ENCODE results near the gene RAB1B.
A peak's percentile ranks its signal among the peaks of the same experiment; 100 is the strongest.
"Not testable (repeated sequence)": the region's sequence is repeated elsewhere in the genome, so short reads cannot be mapped to it uniquely, and the experiment has no call there.

The RAB1B gene

GRCh38 chr11:66267039-66267378 is 1.4 kb upstream of the RAB1B start:
- DNase-seq (ENCODE audit: low read depth in 2 of 2): no peak

GRCh38 chr11:66267379-66268243 is 828 bp upstream of the RAB1B start:
- peak; percentile 70 to 84 for DNase-seq (ENCODE audit: low read depth in 2 of 2)

GRCh38 chr11:66268952-66269905 is 790 bp downstream of the RAB1B start:
- DNase-seq (ENCODE audit: low read depth in 2 of 2): no peak

- no peak for DNase-seq (ENCODE audit: low read depth in 2 of 2)
Measured at GRCh38 chr11:66271816-66272215, 3.4 kb downstream of the RAB1B start.

GRCh38 chr11:66272596-66272995 is 4.2 kb downstream of the RAB1B start:
- DNase-seq (ENCODE audit: low read depth in 2 of 2): no peak

DNA sequence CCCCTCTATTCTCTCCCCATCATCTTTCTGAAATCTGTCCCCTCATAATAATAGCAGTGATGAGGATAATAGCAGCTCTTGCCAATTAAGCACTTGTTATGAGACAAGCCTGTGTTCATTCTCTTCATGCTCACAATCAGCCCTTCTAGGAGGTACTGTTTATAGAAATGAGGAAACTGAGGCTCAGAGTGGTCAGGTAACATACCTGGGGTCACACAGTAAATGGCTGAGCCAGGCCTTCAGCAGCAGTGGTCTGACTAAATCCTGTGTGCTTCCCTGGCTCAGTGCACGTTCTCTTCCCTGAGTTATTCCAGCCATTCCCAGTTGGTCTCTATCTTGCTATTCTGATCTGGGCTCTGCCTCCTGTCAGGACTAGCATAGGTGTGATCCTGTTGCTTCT is 5.8 kb downstream of the RAB1B start:
- no peak for DNase-seq (ENCODE audit: low read depth in 2 of 2)

GRCh38 chr11:66275396-66275795 is 7.0 kb downstream of the RAB1B start:
- DNase-seq (ENCODE audit: low read depth in 2 of 2): no peak

GRCh38 chr11:66275984-66276612 is 7.7 kb downstream of the RAB1B start:
- DNase-seq (ENCODE audit: low read depth in 2 of 2): no peak

DNA sequence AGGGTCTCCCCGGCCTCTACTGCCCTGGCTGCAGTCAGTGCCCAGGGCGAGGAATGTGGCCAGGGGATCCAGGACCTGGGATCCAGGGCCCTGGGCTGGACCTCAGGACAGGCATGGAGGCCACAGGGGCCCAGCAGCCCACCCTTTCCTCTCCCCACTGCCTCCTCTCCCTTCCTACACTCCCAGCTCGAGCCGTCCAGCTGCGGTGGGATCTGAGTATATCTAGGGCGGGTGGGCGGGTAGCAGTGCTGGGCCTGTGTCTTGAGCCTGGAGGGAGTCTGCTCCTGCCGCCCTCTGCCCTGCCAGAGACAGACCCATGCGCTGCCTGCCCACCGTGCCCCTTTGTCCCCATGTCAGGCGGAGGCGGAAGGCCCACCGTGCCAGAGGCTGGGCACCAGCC is 8.2 kb downstream of the RAB1B start:
- DNase-seq (ENCODE audit: low read depth in 2 of 2): not testable (repeated sequence)

GRCh38 chr11:66277064-66277463 is 8.6 kb downstream of the RAB1B start:
- not testable (repeated sequence) for DNase-seq (ENCODE audit: low read depth in 2 of 2)

GRCh38 chr11:66277471-66278362 is 9.3 kb downstream of the RAB1B start, which contains the start of gene CNIH2:
Gene CNIH2 (plus strand): TSS chr11:66278175. CDS start chr11:66278457, 282 bp downstream.
- DNase-seq (ENCODE audit: low read depth in 2 of 2): peak in 1 of 2 donors; percentile 31

- DNase-seq (ENCODE audit: low read depth in 2 of 2): no peak
Measured at GRCh38 chr11:66278363-66279091, 10.1 kb downstream of the RAB1B start.

DNA sequence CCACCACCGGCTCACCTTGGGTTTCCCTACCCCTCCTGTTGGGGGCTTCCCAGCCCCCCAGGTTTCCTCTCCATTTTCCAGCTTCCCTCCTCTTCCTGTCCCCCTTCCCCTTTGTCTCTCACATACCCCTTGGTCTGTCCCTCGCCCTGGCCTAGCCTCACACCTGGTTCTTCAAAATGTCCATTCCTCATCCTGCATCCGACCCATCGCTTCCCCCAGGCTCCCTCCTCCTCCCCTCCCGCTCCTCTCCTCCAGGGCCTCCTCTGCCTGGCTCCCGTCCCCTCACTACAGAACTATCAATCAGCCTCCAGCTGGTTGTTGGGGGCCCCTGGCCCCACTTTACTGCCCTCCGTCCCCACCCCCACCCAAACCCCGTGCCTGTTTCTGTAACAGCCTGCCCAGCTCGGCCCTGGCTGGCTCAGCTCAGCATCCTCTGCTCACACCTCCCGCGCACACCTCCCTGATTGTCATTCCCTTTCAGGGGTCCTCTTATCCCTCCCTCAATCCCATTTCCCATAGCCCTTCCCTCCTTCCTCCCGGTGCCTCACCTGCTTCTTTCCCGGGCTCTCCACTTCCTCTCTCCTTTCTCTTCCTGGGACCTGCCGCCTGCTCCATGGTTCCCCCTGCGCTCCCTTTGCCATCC is 10.8 kb downstream of the RAB1B start:
- no peak for DNase-seq (ENCODE audit: low read depth in 2 of 2)

- no peak for DNase-seq (ENCODE audit: low read depth in 2 of 2)
Measured at GRCh38 chr11:66280428-66280827, 12.0 kb downstream of the RAB1B start.

- no peak for DNase-seq (ENCODE audit: low read depth in 2 of 2)
Measured at GRCh38 chr11:66281001-66281400, 12.6 kb downstream of the RAB1B start.

DNA sequence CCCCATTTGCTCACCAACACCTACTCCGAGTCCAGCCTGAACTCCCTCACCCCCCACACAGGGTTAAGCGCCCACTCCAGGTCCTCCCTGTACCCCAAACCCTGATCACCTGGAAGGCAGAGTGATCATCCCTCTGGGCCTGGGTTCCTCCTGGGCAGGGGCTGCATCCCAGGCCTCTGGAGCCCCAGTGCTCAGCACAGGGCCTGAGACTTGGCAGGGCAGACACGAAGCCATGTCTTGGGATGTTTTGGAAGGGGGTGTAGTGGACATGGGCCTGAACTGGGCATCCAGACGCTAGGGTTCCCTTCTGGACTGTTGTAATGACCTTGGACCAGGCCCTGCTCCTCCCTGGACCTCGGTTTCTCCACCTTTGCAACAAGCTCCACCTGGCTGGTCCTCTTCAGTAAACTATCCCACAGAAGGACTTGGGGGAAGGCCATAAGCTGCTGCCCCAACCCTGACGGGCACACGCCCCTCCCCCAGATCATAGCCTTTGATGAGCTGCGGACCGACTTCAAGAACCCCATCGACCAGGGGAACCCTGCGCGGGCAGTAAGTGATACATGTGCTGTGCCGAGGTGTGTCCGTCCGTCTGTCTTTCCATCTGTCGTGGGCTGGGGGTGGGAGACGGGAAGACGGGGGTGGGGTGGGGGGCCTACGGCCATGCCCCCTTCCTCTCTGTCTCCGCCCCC is 13.5 kb downstream of the RAB1B start:
- DNase-seq (ENCODE audit: low read depth in 2 of 2): no peak

GRCh38 chr11:66282468-66283455 is 14.3 kb downstream of the RAB1B start:
- DNase-seq (ENCODE audit: low read depth in 2 of 2): peak; percentile 92 to 98

All from stimulated activated CD8-positive, alpha-beta memory T cell treated with anti-CD3 and anti-CD28 coated beads, Interleukin-7, amount 100 ng/mL, for 4 hours (primary cell).